Middle frontal gyrus (tissue), 1 donor: ENCODE data around the gene CDK5RAP3.
"Not testable (repeated sequence)": the region's sequence is repeated elsewhere in the genome, so short reads cannot be mapped to it uniquely, and the experiment has no call there.

ENCODE experiments used
- DNase-seq: peaks from one replicate; pipeline ENCODE4 v3.0.0-alpha.2; 2015; ENCODE audit warnings: low spot score; ENCODE audit errors: extremely low spot score

The CDK5RAP3 gene, protein sequence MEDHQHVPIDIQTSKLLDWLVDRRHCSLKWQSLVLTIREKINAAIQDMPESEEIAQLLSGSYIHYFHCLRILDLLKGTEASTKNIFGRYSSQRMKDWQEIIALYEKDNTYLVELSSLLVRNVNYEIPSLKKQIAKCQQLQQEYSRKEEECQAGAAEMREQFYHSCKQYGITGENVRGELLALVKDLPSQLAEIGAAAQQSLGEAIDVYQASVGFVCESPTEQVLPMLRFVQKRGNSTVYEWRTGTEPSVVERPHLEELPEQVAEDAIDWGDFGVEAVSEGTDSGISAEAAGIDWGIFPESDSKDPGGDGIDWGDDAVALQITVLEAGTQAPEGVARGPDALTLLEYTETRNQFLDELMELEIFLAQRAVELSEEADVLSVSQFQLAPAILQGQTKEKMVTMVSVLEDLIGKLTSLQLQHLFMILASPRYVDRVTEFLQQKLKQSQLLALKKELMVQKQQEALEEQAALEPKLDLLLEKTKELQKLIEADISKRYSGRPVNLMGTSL

GRCh38 chr17:47970725-47971499 lies at the start of gene CDK5RAP3:
CDK5RAP3 (plus strand) TSS chr17:47971113; CDS start chr17:47971147, 34 bp downstream.
- DNase-seq, result peak; percentile 99

GRCh38 chr17:47924785-47925677 lies 45.9 kb upstream of the CDK5RAP3 start:
- DNase-seq, result no peak

GRCh38 chr17:47925678-47925988 lies 45.3 kb upstream of the CDK5RAP3 start:
- no peak for DNase-seq

DNA sequence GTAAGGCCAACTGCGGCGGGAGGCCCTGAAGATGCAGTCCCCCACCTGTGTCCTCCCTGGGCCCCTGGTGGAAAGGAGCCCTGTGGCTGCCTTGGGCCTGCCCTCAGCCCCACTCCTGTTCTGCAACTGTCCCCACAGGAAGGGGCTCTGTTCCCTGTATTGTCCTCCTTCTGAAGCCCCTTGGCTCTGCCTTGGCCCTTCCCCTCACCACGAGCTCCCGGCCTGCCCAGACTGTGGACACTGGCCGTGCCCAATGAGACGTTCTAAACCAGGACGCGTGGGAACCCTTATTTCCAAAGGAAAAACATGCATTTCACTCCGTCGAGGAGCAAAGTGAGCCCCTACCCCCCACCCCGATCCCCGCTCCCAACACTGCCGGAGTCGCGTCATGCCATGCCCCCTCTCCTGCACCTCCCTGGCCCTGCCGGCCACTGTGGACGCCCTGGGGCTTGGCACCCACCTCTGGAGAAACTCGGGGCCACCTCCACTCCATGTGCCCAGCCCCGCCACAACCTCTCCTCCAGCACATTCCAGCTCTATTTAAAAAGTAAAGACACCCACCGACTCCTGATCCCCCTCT lies 43.0 kb upstream of the CDK5RAP3 start:
- DNase-seq, result no peak

DNA sequence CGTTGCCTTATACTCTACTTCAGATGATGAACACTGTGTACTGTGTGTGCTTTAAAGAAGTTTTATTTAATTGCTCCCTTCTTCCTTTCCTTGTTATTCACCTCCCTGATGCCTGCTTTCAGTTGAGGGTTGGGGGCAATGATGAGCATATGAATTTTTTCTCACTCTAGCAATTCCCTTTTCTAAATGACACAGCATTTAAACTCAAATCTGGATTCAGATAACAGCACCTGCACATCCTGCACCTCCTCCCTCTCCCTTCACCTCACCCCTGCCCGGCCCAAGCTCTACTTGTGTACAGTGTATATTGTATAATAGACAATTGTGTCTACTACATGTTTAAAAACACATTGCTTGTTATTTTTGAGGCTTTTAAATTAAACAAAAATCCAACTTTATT lies 42.5 kb upstream of the CDK5RAP3 start:
- DNase-seq, result no peak

GRCh38 chr17:47929218-47930000 lies 41.5 kb upstream of the CDK5RAP3 start:
- DNase-seq, result no peak

DNA sequence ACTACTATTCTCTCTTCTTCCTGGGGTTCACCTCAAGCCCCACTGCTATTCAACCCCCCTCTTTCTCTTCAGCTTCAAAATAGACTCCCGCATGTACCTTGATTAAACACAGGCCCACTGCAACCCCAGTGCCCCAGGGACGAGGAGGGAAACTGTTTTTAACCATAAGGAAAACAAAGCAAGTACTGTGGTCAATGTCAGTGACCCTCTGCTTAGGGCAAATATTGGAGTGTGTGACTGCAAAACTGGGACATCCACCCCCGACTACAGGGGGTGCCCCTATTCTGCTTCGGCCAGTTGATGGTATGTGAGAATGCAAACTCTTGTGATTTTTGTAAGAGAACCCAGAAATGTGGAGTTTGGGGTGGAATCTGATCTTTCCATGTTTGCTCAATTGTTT lies 39.1 kb upstream of the CDK5RAP3 start:
- DNase-seq, result no peak

DNA sequence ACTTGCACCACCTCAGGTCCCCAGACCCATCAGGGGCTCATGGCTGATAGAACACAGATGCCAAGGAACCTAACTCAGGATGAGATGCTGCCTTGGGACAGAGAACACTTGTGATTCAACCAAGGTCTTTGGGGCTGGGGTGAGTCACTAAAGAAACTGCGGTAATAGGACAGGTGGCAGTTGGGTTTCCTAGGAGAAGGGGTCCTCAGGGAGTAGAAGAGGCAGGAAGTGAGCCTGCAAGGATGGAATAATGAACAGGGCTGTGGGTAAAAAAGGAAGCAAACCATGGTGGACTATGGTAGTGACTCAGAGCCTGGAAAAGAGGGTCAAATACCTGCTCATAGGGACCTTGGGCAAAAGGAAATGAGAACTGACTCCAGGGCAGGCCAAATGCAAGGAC lies 36.1 kb upstream of the CDK5RAP3 start:
- DNase-seq, result no peak

- DNase-seq, result not testable (repeated sequence)
Observed at GRCh38 chr17:47935468-47935867, 35.4 kb upstream of the CDK5RAP3 start.

DNA sequence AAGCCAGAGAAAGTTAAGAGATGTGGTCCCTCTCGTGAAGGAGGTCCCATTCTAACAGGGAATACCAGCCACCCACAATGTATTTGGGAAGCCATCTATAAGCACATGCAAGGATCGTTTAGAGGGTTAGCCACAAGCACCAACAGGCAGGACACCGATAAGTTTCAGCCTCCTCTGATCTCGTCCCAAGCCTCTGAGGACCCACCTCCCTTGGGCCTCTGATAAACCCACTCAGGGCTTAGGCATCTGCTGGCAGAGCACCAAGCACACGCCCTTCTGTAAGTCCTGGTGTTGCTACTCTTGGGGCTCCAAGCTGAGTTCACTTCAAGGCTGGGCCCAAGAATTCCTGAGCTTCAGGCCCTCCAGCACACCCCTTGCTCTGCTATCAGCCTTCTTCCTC lies 35.0 kb upstream of the CDK5RAP3 start:
- no peak for DNase-seq

GRCh38 chr17:47937941-47938340 lies 33.0 kb upstream of the CDK5RAP3 start:
- DNase-seq, result no peak

DNA sequence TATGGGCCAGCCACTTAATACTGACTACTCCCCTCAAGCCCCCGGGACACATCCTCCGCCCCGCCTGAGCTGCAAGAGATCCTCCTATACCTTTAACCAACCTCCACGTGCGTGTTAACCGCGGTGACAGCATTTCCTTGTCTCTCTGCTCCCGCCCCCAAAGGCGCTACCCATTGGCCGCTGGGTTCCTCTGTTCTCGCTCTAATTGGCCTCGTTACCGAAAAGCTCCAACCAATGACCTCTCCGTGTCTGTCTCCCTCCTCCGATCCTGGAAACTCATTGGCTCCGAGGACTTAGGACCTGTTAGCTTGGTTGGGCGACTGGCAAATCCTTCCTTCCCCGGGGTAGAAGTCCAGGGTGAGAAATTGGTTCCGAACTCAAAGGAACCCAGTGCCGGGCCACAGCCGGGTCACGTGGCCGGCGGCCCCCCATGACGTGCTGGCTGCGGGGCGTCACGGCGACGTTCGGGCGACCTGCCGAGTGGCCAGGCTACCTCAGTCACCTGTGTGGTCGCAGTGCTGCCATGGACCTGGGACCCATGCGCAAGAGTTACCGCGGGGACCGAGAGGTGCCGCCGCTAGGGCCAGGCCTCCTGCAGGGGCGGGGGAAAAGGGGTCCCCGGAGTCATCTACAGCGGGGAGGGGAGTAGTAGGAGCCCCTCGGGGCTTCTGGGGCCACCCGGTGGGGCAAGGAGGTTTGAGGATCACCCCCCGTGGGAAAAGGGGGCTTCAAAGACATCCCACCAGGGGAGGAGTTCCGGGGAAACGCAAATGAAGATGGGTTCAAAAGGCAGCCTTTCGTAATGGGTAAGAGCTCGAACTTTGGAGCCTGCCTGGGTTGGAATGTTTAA lies 29.4 kb upstream of the CDK5RAP3 start, which contains the start of gene PNPO:
PNPO (plus strand) TSS at position 326 of the 850 bp plus-strand sequence; CDS start at position 431, 105 bp downstream.
- DNase-seq, result peak; percentile 98

DNA sequence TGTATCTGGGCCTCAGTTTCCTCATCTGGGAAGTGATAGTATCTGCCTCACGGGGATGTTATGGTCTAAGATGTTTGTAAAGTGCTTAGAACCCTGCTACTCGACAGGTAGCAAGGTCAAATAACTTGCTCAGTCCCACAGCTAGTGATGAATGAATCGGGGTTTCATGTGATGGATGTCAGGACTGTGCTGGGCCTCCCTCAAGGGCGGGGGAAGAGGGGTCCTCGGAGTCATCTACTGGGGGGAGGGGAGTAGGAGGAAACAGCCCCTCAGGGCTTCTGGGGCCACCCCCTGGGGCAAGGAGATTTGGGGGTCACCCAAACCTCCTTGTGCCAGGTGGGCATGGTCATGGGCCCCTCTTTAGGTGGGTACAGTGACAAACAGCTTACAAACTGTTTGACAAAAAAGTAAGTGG lies 28.8 kb upstream of the CDK5RAP3 start:
- no peak for DNase-seq

DNA sequence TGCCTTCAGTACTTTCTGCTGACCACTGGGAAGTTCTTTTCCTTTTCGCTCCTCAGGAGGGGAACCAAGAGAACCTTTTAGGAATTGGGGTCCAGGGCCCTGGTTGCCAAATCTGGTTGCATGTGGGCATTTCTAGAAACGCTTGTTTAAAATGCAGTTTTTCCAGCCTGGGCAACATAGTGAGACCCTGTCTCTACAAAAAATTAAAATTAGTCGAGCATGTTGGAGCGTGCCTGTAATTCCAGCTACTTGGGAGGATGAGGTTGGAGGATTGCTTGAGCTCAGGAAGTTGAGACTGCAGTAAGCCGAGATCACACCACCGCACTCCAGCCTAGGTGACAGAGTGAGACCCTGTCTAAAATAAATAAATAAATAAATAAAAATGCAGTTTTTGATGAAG lies 28.3 kb upstream of the CDK5RAP3 start:
- no peak for DNase-seq

DNA sequence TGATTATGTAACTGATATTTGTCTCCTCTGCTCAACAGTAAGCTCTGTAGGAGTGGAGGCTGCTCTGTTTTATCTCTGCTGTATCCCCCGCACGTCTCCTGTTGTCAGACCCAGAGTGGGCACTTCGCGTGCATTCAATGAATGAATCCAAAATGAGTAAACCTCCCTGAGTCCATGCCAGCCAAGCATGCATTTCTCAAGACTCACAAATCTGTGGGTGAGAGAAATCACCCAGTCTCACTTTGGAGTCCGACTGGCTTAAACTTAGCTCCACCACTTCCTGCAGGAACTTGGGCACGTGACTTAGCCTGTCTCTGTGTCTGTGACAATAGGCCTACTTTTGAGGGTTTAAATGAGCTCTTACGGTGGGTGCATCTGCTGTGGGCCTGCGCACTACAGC lies 25.8 kb upstream of the CDK5RAP3 start:
- DNase-seq, result peak; percentile 23

GRCh38 chr17:47945529-47946508 lies 25.1 kb upstream of the CDK5RAP3 start:
- no peak for DNase-seq

GRCh38 chr17:47946516-47946915 lies 24.4 kb upstream of the CDK5RAP3 start:
- DNase-seq, result no peak

- DNase-seq, result no peak
Observed at GRCh38 chr17:47946929-47947397, 23.9 kb upstream of the CDK5RAP3 start.
